22Rv1 (cell line): ENCODE measurements around the gene ANXA10.

Experiments
- H3K27ac ChIP-seq: fragments of 450-650 bp; 2 replicates; pipeline ENCODE4 v1.5.1; 2017
- CTCF ChIP-seq: fragments of 450-650 bp; IDR thresholded peaks from 2 replicates; pipeline ENCODE4 v1.5.1; 2017; ENCODE audit warnings: mild to moderate bottlenecking
- ZFX ChIP-seq: fragments of 450-650 bp; IDR thresholded peaks from 2 replicates; pipeline ENCODE4 v1.6.1; 2017; ENCODE audit warnings: antibody characterized with exemption, borderline replicate concordance

The ANXA10 gene

GRCh38 chr4:168163106-168163505, 70.8 kb downstream of the ANXA10 start:
- no peak for TF ChIP-seq CTCF
- TF ChIP-seq ZFX = no peak
- no peak overlapping the region for H3K27ac ChIP-seq

- no peak for TF ChIP-seq CTCF
- TF ChIP-seq ZFX = no peak
- H3K27ac ChIP-seq = no peak overlapping the region
Measured at GRCh38 chr4:168164045-168164444, 71.7 kb downstream of the ANXA10 start.

- no peak for TF ChIP-seq ZFX
- peak overlapping the region; percentile 22; the same call in 1 of the 2 replicates for H3K27ac ChIP-seq
Measured at GRCh38 chr4:168164915-168165548, 72.7 kb downstream of the ANXA10 start.

GRCh38 chr4:168167714-168168284, 75.5 kb downstream of the ANXA10 start:
- no peak overlapping the region for H3K27ac ChIP-seq
- TF ChIP-seq CTCF = no peak
- TF ChIP-seq ZFX = no peak

- H3K27ac ChIP-seq = no peak overlapping the region
- TF ChIP-seq ZFX = no peak
- TF ChIP-seq CTCF = no peak
Measured at GRCh38 chr4:168174308-168174707, 82.0 kb downstream of the ANXA10 start.

GRCh38 chr4:168177546-168178149, 85.3 kb downstream of the ANXA10 start:
- TF ChIP-seq ZFX (no peak), CTCF (no peak)
- no peak overlapping the region for H3K27ac ChIP-seq

- TF ChIP-seq ZFX (no peak), CTCF (peak; percentile 78)
- H3K27ac ChIP-seq = no peak overlapping the region
Measured at GRCh38 chr4:168183717-168184571, 91.6 kb downstream of the ANXA10 start.
